NCI-H1930 (cell line): ENCODE data around the gene EXT2.

Source experiments
- DNase-seq, 2 experiments: peaks; one replicate each; lab custom pipeline; 2025; lab: John Stamatoyannopoulos, UW

Gene EXT2

DNA sequence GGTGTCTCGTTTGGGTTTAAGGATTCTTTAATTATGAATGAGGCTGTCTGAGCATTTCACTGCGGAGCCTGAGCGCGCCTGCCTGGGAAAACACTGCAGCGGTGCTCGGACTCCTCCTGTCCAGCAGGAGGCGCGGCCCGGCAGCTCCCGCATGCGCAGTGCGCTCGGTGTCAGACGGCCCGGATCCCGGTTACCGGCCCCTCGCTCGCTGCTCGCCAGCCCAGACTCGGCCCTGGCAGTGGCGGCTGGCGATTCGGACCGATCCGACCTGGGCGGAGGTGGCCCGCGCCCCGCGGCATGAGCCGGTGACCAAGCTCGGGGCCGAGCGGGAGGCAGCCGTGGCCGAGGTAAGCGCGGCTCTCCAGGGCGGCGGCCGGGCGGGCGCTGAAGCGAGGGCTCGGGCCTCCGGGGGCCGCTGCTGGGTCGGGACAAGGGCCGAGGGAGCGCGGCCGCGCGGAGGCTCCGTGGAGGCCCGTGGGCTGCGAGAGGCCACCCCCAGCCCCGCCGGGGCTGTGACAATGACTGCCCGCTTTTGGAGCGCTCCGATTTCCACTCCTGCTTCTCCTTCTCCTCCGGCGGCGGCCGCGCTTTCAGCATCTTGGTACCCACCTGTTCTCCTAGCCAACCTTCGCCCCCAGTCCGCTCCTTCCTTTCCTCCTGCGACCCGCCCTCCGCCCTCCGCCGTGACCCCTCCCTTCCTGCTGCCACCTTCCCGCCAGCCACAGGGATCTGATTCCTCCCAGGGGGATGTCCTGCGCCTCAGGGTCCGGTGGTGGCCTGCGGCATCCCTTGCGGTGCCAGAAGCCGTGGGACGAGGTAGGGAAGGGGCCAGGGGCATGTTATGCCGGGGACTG, at the start of gene EXT2:
EXT2 (plus strand) TSS at position 173 of the 854 bp plus-strand sequence. CDS start 12,035 bp downstream, outside the sequence.
- DNase-seq: peak; percentile 75 to 82

GRCh38 chr11:44046182-44046581, 49.3 kb upstream of the EXT2 start:
- no peak for DNase-seq

GRCh38 chr11:44047298-44047697, 48.2 kb upstream of the EXT2 start:
- no peak for DNase-seq

GRCh38 chr11:44047931-44048431, 47.5 kb upstream of the EXT2 start, which contains the start of gene ACCSL:
ACCSL (plus strand) TSS chr11:44047981; CDS start chr11:44048037, 56 bp downstream.
- DNase-seq: no peak

DNA sequence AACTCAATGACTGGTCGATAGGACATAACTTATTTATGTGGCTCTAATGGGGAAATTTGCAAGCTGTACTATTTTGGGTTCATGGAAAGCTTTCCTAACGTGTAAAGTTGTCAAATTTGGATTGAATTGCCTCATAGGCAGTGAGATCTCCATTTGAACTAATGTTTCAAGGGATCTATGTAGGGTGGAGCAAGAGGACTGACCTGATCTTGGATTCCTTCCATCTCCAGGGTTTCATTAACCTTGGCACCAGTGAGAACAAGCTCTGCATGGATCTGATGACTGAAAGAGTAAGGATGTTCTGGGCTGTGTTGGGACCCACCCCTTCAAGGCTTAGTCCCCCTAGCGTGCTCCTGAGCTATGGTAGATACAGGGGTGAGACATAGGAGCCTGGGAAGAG, 45.6 kb upstream of the EXT2 start:
- DNase-seq: no peak

DNA sequence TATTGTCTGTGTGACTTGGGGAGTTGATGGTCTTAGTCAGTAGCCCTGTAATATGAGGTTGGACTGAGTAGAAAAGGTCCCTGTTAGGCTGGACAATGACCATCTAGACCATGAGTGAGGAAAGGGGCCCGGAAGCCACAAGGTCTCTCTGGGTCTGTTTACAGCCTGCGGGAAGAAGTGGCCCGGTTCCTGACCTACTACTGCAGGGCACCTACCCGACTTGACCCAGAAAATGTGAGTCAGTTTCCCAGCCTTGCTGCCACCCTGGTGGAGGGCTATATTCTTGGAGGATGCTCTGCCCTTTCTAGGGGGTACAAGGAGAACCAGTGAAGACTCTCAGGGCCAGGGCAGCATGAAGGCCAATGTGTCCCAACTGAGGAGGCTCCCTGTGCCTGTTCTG, 44.3 kb upstream of the EXT2 start:
- no peak for DNase-seq

DNA sequence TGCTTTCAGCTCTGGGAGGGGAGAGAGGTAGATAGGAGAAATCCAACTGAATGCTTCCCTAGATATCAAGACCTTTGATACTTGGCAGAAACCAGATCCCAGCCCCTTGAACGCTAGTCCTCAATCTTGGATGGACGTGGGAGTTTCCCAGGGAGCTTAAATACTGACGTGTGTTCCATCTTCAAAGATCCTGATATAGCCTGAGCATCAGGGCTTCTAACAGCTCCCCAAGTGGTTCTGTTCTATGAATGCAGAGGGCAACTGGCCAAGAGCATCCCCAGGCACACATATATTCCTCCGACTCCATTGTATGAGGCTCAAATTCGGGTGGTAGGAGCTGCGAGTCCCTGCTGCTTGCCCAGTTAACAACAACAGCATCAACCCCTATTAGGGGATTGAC, 38.1 kb upstream of the EXT2 start:
- no peak for DNase-seq

DNA sequence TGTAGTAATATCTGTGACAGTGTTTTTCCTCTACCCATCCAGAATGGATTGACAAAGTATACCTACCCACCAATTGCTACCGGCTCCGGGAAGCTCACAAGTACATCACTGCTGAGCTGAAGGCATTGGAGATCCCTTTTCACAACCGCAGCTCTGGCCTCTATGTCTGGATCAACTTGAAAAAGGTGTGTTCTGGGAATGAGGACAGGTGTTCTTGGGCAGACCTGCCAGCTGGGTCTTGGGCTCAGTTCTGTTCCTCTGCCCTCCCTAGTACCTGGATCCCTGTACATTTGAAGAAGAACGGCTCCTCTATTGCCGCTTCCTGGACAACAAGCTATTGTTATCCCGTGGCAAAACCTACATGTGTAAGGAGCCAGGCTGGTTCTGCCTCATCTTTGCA, 37.2 kb upstream of the EXT2 start:
- DNase-seq: no peak

- DNase-seq: no peak
These were observed 30.3 kb upstream of the EXT2 start for GRCh38 chr11:44065161-44065661.

DNA sequence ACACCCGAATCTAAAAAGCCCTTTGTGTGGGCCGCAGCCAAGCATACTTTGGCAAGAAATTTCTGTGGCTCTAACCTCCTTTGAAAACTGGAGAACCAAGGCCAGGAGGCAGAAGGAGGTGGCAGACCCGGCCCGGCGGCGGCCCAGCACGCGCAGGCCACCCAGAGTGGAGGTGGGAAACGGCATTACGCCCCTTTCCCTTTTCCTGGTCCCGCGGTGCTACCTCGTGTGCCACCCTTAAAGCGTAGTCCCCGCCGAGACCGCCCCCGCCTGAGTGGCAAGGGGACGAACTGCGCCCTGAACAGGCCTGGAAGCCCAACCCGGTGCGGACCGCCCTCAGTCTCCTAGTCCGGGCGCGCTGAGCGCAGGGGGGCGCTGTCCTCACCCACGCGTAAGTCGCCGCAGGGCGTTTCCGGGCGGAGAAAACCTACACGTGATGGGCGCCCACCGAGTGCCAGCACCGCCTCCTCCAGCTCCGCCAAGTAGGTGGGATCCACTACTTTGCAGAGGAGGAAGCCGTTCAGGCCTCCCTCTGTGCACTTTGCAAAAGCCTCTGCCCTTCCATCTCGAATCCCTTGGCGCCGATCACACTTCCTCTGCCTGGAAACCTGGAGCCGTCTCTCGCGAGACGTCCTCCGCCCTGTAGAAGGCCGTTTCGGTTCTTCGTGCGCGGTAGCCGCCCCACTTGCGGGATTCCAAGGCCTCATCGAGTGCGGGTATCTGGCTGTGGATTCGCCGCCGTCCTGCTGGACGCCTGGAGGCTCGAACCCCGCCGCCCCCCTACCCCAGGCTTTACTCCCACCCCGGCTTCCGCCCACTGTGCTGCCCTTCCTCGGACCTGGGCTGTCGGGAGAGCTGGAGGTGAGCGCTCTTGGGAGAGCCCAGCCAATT, 29.4 kb upstream of the EXT2 start, which contains the start of gene ACCS:
ACCS (plus strand) TSS at position 430 of the 891 bp plus-strand sequence. CDS start 1,358 bp downstream, outside the sequence.
- DNase-seq: peak; percentile 87 to 94

DNA sequence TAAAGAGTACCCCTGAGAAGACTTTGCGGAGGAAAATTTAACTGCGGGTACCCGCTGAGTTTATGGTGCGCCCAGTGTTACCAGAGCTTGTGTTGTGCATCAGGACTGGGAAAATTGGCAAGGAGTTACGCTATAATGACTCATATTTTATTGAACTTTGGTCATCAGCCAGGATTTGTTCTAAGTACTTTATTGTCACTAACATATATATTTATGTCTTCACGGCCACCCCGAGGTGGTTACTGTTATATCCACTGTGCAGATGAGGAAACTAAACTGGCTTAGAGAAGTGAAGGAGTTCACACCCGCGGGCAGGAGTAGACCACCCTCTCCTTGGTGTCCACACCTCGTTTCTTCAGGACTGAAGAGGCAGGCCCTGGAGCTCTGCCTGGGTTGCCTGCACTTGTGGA, 28.7 kb upstream of the EXT2 start:
- DNase-seq: no peak

DNA sequence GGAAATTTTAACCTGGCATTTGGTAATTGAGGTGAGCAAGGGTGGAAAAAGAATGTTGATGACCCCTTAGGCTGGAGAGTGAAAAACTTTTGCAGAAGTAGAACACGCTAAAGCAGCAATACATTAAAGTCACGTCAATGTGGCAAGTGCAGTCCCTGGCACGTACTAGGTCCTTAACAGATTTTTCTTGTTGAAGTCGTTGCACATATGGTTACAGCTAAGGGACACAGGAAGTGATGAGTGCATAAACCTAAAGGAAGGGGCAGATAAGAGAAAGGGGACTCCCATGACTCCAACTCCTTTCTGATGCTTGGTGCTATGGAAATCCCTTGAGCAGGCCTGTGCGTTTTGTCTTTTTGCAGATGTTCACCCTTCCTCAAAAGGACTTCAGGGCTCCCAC, 28.2 kb upstream of the EXT2 start:
- DNase-seq: no peak

- DNase-seq: no peak
These were observed 27.3 kb upstream of the EXT2 start for GRCh38 chr11:44068180-44068579.

DNA sequence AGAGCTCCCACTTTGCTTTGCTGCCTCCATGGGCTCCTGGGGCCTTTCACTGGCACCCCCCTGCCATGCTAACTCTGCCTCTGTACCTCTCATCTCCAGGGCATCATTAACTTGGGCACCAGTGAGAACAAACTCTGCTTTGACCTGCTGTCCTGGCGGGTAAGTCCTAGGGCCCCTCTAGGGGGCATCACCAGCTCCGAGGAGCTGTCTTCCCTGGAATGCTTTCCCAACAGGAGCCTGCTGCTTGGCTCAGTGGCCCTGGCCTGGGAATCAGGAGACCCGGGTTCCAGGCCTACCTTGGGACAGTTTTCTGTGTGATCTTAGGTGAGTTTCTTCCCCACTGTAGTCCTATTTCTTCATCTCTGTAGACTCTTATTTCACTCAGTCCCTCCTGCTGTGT, 24.3 kb upstream of the EXT2 start:
- DNase-seq: no peak

GRCh38 chr11:44072757-44073658, 22.5 kb upstream of the EXT2 start:
- no peak for DNase-seq

- DNase-seq: no peak
These were observed 16.7 kb upstream of the EXT2 start for GRCh38 chr11:44078794-44079193.

DNA sequence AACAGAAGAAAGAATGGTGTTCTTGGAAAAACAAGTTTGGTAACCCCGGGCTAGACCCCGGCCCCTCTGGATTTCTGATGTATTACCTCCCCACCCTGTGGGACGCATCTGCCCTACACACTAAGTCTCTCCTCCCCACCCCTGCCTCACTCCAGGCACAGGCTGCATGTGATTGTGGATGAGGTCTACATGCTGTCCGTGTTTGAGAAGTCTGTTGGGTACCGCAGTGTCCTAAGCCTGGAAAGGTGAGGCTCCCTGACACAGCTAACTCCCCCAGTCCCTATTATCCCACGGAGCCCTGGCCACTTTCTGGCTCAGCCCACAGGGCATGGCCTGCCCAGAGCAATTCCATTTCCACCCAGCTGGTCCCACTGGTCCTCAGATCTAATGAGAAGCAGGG, 16.1 kb upstream of the EXT2 start:
- no peak for DNase-seq

- DNase-seq: no peak
These were observed 14.5 kb upstream of the EXT2 start for GRCh38 chr11:44080951-44081350.

DNA sequence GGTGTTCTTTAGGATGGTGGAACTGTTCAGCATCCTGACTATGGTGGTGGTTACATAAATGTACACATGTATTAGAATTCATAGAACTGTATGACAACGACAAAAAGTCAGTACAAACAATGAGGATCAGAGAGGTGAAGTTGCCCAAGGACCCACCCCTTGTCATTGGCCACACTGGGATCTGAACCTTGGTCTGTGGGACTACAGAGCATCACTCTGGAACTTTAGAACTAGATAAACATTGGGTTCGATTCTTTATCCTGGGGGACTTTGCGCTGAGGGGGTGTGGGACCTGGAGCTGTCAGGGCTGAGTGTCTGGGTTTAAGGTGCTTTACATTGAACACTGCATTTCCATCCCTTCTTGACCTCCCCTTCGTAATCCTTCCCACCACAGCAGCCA, 12.8 kb upstream of the EXT2 start:
- DNase-seq: no peak

DNA sequence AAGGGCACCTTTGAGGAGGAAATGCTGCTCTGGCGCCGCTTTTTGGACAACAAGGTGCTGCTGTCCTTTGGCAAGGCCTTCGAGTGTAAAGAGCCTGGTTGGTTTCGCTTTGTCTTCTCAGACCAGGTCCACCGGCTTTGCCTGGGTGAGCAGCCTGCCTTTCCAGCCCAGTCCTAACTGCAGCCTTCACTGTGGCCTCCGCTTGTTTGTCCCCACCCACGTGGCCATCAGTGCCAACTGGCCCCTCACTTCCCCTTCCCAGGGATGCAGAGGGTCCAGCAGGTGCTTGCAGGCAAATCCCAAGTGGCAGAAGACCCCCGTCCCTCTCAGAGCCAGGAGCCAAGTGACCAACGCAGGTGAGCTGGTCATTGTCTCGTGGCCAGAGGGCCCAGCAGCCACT, 12.0 kb upstream of the EXT2 start:
- no peak for DNase-seq

DNA sequence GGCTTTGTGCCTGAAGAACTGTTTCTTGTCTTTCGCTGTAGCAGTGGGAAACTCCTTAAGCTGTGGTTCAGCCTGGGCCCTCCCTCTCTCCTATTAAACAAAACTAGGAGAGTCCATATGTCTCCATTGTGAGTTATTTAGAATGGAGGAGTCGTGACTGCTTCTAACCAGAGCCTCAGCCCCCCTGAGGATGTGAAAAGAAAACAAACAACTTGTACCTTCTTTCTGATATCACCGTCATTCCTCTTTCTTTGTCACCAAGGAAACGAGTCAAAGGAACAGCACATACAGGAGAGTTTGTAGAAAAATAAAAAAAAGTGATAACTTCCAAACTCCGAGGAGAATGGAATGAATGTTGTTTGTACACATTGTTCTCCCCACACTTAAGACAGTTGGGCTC, 11.6 kb upstream of the EXT2 start:
- no peak for DNase-seq
